GM12878 (cell line): ENCODE results near the gene AEBP2. TPM values are rescaled to one million over a fixed set of nuclear protein-coding genes. Genes with fewer than 3 reads are reported as not detected.

ENCODE experiments used
- HDGF ChIP-seq: fragments of 450-650 bp; IDR thresholded peaks from 2 replicates; pipeline ENCODE4 v1.6.1; 2016; ENCODE audit warnings: antibody characterized with exemption
- HSF1 ChIP-seq: fragments of 150-350 bp; IDR thresholded peaks from 2 replicates; pipeline ENCODE4 v1.6.1; 2014; ENCODE audit warnings: mild to moderate bottlenecking, low read depth, low read length
- IRF5 ChIP-seq: fragments of 450-650 bp; IDR thresholded peaks from 2 replicates; pipeline ENCODE4 v1.6.1; 2017; ENCODE audit warnings: borderline replicate concordance
- MEF2A ChIP-seq: IDR thresholded peaks from 2 replicates; pipeline ENCODE4 v1.6.1; 2011; ENCODE audit warnings: low read depth, mild to moderate bottlenecking, low read length, moderate library complexity; ENCODE audit not compliant: insufficient read depth
- NFIC ChIP-seq: IDR thresholded peaks from 2 replicates; pipeline ENCODE4 v1.6.1; 2012; ENCODE audit warnings: low read depth, mild to moderate bottlenecking, inconsistent platforms, low read length, moderate library complexity
- NR2C2 ChIP-seq: IDR thresholded peaks from 2 replicates; pipeline ENCODE4 v1.6.1; 2011; ENCODE audit warnings: borderline replicate concordance, low read depth; ENCODE audit not compliant: control insufficient read depth, insufficient read length
- POLR2A ChIP-seq: IDR thresholded peaks from 2 replicates; pipeline ENCODE4 v1.6.1; 2011; ENCODE audit warnings: low read depth, mild to moderate bottlenecking, low read length
- POLR2AphosphoS2 ChIP-seq: IDR thresholded peaks from 2 replicates; pipeline ENCODE4 v1.6.1; 2011; ENCODE audit warnings: low read depth, mild to moderate bottlenecking, low read length, improper control_type of control experiment, moderate library complexity
- RCOR1 ChIP-seq: conservative IDR thresholded peaks from 2 replicates; pipeline ENCODE4 v1.6.1; 2012; ENCODE audit warnings: low read depth, low read length, improper control_type of control experiment
- RELA ChIP-seq: fragments of 450-650 bp; IDR thresholded peaks from 2 replicates; pipeline ENCODE4 v1.8.0; 2014; ENCODE audit warnings: borderline replicate concordance; ENCODE audit not compliant: partially characterized antibody
- SUZ12 ChIP-seq: fragments of 200-600 bp; sonication (generic); IDR thresholded peaks from one replicate; pipeline ENCODE4 v1.6.1; 2018; ENCODE audit warnings: antibody characterized with exemption, mild to moderate bottlenecking; ENCODE audit not compliant: unreplicated experiment
- TCF12 ChIP-seq: IDR thresholded peaks from 2 replicates; pipeline ENCODE4 v1.6.1; 2011; ENCODE audit warnings: low read depth, mild to moderate bottlenecking, low read length
- polyA plus RNA-seq, 11 experiments: library from polyadenylated mRNA; depleted of rRNA in 4 of 11; unstranded in 6 of 11; stranded (reverse) in 5 of 11; fragments of >200 nt; fragmentation: Nextera tagmentation in 4 of 11; fragmentation: Illumina TruSeq in 1 of 11; extraction: Ambion mirVana in 4 of 11; extraction: Trizol in 1 of 11; gene quantifications; 1 replicate in 1 of 11; 2 replicates in 10 of 11; pipeline versions ENCODE4 v1.2.1 to v1.2.3, GENCODE V29; 2011 to 2016; ENCODE audit warnings: inconsistent platforms in 2 of 11, missing spikeins in 2 of 11, low read depth in 1 of 11
- total RNA-seq, 4 experiments: library from RNA; depleted of rRNA in 3 of 4; stranded (reverse); fragments of >200 nt in 3 of 4; fragmentation: Illumina TruSeq in 1 of 4; extraction: Trizol in 1 of 4; gene quantifications; 2 replicates each; pipeline versions ENCODE4 v1.2.1 to v1.2.3, GENCODE V29; 2013 to 2021
- TF ChIP-seq, protein P1 (sequence below): IDR thresholded peaks from 2 replicates; pipeline ENCODE4 v1.6.1; 2011; ENCODE audit warnings: mild to moderate bottlenecking, low read depth, low read length, moderate library complexity; ENCODE audit not compliant: insufficient replicate concordance
- TF ChIP-seq, protein P2 (sequence below): fragments of 150-350 bp; IDR thresholded peaks from 2 replicates; pipeline ENCODE4 v1.6.1; 2016; ENCODE audit warnings: low read depth, low read length
- TF ChIP-seq, protein P3 (sequence below): fragments of 450-650 bp; IDR thresholded peaks from 2 replicates; pipeline ENCODE4 v1.6.1; 2016; ENCODE audit warnings: mild to moderate bottlenecking
- TF ChIP-seq, protein P4 (sequence below): IDR thresholded peaks from 2 replicates; pipeline ENCODE4 v1.6.1; 2012; ENCODE audit warnings: mild to moderate bottlenecking, low read depth, low read length

The AEBP2 gene
- total and polyA plus RNA-seq, 10 of the 15 experiments (the other 5 are each of a cell fraction or from before 2014, with no cell fraction given): 17.6 to 126 (median 44.8) TPM

DNA sequence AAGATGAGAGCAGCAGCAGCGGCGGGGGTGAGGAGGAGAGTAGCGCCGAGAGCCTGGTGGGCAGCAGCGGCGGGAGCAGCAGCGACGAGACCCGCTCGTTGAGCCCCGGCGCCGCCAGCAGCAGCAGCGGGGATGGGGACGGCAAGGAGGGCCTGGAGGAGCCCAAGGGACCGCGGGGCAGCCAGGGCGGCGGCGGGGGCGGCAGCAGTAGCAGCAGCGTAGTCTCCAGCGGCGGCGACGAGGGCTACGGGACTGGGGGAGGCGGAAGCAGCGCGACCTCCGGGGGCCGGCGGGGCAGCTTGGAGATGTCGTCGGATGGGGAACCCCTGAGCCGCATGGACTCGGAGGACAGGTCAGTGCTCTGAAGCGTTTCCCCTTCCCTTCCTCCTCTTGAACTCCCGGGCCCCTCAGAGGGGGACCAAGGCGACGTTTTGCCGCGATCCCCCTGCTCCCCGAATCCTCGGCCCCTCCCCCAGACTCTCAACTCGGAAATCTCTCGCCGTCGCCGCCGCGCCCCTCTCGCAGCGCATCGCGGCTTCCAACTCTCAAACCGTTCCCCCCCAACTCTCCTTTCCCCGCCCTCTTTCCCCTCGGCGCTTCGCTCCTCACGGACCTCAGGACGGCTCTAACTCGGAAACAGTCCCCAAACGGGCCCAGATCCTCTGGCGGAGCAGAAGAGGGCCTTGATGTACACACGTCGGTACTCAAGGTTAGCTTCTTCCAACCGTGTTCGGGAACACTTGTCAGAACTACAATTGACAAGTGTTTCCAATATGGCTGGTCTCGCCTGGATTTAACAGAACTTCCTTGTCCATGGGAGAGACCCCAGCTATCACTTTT is 947 bp downstream of the AEBP2 start (continued):
- no peak for TF ChIP-seq HSF1
- TF ChIP-seq TCF12: no peak
- TF ChIP-seq IRF5: no peak
- TF ChIP-seq, protein P1, sequence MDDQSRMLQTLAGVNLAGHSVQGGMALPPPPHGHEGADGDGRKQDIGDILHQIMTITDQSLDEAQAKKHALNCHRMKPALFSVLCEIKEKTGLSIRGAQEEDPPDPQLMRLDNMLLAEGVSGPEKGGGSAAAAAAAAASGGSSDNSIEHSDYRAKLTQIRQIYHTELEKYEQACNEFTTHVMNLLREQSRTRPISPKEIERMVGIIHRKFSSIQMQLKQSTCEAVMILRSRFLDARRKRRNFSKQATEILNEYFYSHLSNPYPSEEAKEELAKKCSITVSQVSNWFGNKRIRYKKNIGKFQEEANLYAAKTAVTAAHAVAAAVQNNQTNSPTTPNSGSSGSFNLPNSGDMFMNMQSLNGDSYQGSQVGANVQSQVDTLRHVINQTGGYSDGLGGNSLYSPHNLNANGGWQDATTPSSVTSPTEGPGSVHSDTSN: no peak
- TF ChIP-seq, protein P2, sequence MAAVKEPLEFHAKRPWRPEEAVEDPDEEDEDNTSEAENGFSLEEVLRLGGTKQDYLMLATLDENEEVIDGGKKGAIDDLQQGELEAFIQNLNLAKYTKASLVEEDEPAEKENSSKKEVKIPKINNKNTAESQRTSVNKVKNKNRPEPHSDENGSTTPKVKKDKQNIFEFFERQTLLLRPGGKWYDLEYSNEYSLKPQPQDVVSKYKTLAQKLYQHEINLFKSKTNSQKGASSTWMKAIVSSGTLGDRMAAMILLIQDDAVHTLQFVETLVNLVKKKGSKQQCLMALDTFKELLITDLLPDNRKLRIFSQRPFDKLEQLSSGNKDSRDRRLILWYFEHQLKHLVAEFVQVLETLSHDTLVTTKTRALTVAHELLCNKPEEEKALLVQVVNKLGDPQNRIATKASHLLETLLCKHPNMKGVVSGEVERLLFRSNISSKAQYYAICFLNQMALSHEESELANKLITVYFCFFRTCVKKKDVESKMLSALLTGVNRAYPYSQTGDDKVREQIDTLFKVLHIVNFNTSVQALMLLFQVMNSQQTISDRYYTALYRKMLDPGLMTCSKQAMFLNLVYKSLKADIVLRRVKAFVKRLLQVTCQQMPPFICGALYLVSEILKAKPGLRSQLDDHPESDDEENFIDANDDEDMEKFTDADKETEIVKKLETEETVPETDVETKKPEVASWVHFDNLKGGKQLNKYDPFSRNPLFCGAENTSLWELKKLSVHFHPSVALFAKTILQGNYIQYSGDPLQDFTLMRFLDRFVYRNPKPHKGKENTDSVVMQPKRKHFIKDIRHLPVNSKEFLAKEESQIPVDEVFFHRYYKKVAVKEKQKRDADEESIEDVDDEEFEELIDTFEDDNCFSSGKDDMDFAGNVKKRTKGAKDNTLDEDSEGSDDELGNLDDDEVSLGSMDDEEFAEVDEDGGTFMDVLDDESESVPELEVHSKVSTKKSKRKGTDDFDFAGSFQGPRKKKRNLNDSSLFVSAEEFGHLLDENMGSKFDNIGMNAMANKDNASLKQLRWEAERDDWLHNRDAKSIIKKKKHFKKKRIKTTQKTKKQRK: no peak
- TF ChIP-seq HDGF: no peak
- no peak for TF ChIP-seq NR2C2
- no peak for TF ChIP-seq SUZ12
- TF ChIP-seq, protein P3, sequence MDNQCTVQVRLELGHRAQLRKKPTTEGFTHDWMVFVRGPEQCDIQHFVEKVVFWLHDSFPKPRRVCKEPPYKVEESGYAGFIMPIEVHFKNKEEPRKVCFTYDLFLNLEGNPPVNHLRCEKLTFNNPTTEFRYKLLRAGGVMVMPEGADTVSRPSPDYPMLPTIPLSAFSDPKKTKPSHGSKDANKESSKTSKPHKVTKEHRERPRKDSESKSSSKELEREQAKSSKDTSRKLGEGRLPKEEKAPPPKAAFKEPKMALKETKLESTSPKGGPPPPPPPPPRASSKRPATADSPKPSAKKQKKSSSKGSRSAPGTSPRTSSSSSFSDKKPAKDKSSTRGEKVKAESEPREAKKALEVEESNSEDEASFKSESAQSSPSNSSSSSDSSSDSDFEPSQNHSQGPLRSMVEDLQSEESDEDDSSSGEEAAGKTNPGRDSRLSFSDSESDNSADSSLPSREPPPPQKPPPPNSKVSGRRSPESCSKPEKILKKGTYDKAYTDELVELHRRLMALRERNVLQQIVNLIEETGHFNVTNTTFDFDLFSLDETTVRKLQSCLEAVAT: 0 out of 2 replicates have a peak, but pooled peaks have one; percentile 39
- no peak for TF ChIP-seq MEF2A
- TF ChIP-seq POLR2AphosphoS2: no peak
- TF ChIP-seq RCOR1: no peak
- TF ChIP-seq, protein P4, sequence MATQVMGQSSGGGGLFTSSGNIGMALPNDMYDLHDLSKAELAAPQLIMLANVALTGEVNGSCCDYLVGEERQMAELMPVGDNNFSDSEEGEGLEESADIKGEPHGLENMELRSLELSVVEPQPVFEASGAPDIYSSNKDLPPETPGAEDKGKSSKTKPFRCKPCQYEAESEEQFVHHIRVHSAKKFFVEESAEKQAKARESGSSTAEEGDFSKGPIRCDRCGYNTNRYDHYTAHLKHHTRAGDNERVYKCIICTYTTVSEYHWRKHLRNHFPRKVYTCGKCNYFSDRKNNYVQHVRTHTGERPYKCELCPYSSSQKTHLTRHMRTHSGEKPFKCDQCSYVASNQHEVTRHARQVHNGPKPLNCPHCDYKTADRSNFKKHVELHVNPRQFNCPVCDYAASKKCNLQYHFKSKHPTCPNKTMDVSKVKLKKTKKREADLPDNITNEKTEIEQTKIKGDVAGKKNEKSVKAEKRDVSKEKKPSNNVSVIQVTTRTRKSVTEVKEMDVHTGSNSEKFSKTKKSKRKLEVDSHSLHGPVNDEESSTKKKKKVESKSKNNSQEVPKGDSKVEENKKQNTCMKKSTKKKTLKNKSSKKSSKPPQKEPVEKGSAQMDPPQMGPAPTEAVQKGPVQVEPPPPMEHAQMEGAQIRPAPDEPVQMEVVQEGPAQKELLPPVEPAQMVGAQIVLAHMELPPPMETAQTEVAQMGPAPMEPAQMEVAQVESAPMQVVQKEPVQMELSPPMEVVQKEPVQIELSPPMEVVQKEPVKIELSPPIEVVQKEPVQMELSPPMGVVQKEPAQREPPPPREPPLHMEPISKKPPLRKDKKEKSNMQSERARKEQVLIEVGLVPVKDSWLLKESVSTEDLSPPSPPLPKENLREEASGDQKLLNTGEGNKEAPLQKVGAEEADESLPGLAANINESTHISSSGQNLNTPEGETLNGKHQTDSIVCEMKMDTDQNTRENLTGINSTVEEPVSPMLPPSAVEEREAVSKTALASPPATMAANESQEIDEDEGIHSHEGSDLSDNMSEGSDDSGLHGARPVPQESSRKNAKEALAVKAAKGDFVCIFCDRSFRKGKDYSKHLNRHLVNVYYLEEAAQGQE: no peak
- no peak; the same call in 1 of the 2 replicates for TF ChIP-seq NFIC
- TF ChIP-seq RELA: no peak
- TF ChIP-seq POLR2A: peak; percentile 2; the same call in 1 of the 2 replicates
